GM18867 (cell line): ENCODE data around the gene DNAJC15.

ENCODE experiments used
- ATAC-seq: cut with Tn5 transposase; IDR thresholded peaks from one replicate; pipeline ENCODE4 v1.9.1; 2021; ENCODE audit warnings: mild to moderate bottlenecking, moderate library complexity; ENCODE audit not compliant: unreplicated experiment

DNAJC15 gene

DNA sequence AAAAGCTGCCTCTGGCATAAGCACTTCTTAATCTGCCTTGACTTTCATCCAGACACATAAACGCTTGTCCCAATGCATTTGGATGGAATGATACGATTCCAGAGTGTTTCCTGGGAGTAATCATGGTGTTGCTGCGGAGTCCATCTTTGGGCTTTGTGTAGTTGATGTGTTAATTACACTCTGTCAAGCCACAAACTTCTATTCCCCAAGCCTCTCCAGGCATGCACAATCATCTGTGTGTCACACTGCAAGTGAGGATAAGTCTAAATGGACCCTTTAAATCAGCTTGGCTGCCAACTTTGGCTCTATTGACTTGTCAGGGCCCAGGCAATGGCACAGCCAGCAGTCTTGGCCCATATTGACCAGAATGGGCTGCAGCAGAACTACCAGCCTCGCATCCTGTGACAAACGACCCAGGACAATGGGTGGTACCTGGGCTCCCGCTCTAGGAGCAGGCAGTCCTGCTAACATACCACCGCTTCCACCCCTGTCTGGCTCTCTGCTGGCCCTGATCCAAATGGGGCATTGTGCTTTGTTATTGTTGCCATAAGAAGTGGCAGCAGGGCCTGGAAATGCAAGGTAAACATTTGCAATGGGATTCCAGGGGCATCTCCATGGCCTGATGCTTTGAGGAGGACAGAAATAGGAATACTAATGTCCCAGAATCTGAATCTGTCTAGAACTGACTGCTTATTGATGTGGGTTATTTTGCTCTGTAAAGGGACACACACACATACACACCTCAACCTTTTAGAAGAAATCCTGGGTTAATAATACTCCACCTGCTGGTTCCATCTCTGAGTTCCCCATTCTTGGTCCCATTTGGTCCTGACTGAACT is 127.2 kb downstream of the DNAJC15 start:
- no peak for ATAC-seq

- no peak for ATAC-seq
These were observed 130.2 kb downstream of the DNAJC15 start for GRCh38 chr13:43153436-43154090.

GRCh38 chr13:43154156-43154651 is 130.8 kb downstream of the DNAJC15 start:
- ATAC-seq, result no peak

GRCh38 chr13:43154839-43155238 is 131.5 kb downstream of the DNAJC15 start:
- ATAC-seq, result no peak

- no peak for ATAC-seq
These were observed 133.5 kb downstream of the DNAJC15 start for GRCh38 chr13:43156916-43157315.

GRCh38 chr13:43157796-43158195 is 134.4 kb downstream of the DNAJC15 start:
- no peak for ATAC-seq

DNA sequence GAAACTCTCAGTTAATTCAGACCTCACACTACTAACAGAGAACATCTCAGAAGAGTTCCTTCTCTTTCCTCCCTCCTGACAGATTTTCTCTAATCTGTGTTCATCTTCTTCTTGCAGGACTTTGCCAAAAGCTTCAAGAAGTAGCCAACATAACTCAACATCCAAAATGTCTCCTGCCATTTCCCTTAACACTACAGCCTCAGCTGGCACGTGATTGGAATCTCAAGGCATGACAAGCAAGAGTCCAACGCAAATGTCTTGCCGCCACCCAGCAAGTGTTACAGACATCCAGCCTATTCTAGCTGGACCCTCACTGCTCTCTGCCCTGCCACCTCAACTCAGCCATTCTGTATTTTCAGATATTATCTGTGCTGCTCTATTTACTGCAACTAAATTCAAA is 135.1 kb downstream of the DNAJC15 start:
- ATAC-seq, result no peak

DNA sequence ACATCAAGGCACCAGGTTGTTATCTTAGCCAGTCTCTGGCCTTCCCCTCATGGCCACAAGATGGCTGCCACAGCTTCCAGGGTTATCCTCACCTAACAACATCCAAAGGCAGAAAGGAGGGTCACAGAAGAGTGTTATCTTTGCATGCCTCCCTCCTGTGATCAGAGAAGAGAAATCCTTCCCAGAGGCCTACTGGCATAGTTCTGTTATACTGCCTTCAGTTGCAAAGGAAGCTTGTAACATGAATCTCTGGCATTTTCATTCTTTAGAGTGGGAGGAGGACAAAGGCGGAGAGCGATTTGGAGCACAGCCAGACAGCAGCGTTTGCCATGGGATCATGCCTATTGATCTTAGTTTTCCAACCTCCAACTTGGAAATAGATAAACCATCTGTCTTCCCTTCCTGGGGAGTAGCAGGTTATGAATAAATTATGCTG is 135.7 kb downstream of the DNAJC15 start:
- no peak for ATAC-seq
